Lung (tissue), 12 donors: ENCODE measurements around the gene CCDC15. TPM values are rescaled to one million over a fixed set of nuclear protein-coding genes. Genes with fewer than 3 reads are reported as not detected.

Source experiments
- ATAC-seq: fragments of 200-7000 bp; cut with Tn5 transposase; one replicate; pipeline ENCODE4 v1.9.1; 2020; ENCODE audit warnings: moderate number of reproducible peaks; ENCODE audit not compliant: insufficient read depth, low FRiP score
- DNase-seq, 3 donors: peaks; one replicate each; pipeline ENCODE4 v3.0.0-alpha.2; 2013 to 2017
- H3K27ac ChIP-seq, 2 donors: one replicate each; pipeline ENCODE4 v1.5.1; 2013; ENCODE audit warnings: mild to moderate bottlenecking in 2 of 2, moderate library complexity in 2 of 2, control low read depth in 1 of 2, inconsistent platforms in 1 of 2, low read depth in 1 of 2, low read length in 1 of 2
- H3K27me3 ChIP-seq, 3 donors: one replicate each; pipeline ENCODE4 v1.5.1; 2013; ENCODE audit warnings: low read length in 2 of 3; ENCODE audit not compliant: control insufficient read depth in 3 of 3, insufficient read depth in 3 of 3
- H3K36me3 ChIP-seq, 4 donors: one replicate each; pipeline ENCODE4 v1.5.1; 2013; ENCODE audit warnings: low read length in 4 of 4, mild to moderate bottlenecking in 1 of 4, moderate library complexity in 1 of 4; ENCODE audit not compliant: control insufficient read depth in 4 of 4, insufficient read depth in 4 of 4
- H3K4me1 ChIP-seq, 5 donors: one replicate each; pipeline ENCODE4 v1.5.1; 2013; ENCODE audit warnings: low read length in 5 of 5, mild to moderate bottlenecking in 2 of 5, moderate library complexity in 1 of 5; ENCODE audit not compliant: control insufficient read depth in 5 of 5, insufficient read depth in 5 of 5
- H3K4me3 ChIP-seq: one replicate; pipeline ENCODE4 v1.5.1; 2013; ENCODE audit warnings: mild to moderate bottlenecking, control low read depth, moderate library complexity
- H3K9ac ChIP-seq, 2 donors: one replicate each; pipeline ENCODE4 v1.5.1; 2013; ENCODE audit warnings: low read length in 2 of 2, control low read depth in 1 of 2; ENCODE audit not compliant: insufficient read depth in 1 of 2
- H3K9me3 ChIP-seq, 4 donors: one replicate each; pipeline ENCODE4 v1.5.1; 2013; ENCODE audit warnings: low read length in 3 of 4, mild to moderate bottlenecking in 1 of 4, moderate library complexity in 1 of 4; ENCODE audit not compliant: control insufficient read depth in 4 of 4, insufficient read depth in 3 of 4
- WGBS, 2 donors: extraction: QIAGEN DNeasy Blood & Tissue Kit; methylation state at CpG; one replicate each; pipeline ENCODE4 v1.1.7; 2013; 5-methylcytosine and 5-hydroxymethylcytosine counted together
- polyA plus RNA-seq, 2 donors: library from polyadenylated mRNA; stranded (reverse); fragments of 200-250 nt; gene quantifications; one replicate each; pipeline ENCODE4 v1.2.1, GENCODE V29; 2013
- total RNA-seq, 2 donors: library from RNA; depleted of rRNA in 1 of 2; stranded (reverse); fragments of >200 nt in 1 of 2; gene quantifications; one replicate each; pipeline ENCODE4 v1.2.1, GENCODE V29; 2014 to 2021
- TF ChIP-seq, protein P1 (sequence below): IDR thresholded peaks from 2 replicates; pipeline ENCODE4 v1.5.1; 2012; ENCODE audit warnings: mild to moderate bottlenecking; ENCODE audit errors: control extremely low read depth, extremely low read depth
- donor health status: control.
- donor health status: control.
- donor health status: Bipolar disorder and iron deficiency.
- donor health status: healthy.
- donor health status: DM: yes; HTN: yes; CAD: no.

The CCDC15 gene
- total and polyA plus RNA-seq, 4 donors, result 0.65 to 5.1 (median 1.1) TPM

DNA sequence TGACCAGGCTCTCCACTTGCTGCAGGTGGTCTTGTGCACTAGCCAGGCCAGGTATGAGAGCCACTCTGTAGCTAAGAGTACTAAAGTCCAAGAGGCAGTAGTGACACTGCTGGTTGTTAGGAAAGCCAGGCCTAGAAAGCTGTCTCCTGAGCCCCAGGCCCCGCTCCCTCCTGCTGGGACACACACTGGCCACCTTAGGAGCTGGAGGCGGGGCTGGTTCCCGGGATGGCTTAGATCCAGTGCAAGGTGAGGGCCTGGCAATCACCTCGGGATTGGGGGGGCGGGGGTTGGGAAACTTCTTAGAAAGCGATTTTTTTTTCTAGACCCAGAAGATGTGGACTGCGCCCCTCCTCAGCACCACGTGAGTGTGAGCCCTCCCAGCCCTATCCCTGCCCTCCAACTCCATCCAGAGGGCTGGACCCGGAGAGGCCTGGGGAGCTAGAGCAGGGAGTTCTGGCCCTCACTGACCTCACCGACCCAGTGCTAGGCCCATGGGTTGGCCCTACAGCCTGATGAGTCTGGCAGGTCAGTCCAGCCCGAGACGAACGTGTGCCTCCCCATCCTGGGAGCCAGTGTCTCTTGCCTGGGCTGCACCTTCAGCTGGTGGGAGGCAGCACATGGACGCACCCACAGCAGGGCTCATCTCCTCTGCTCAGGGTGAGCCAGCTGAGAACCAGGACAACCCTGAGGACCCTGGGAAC lies 127.2 kb downstream of the CCDC15 start:
- no peaks in the 10 kb centered on the region for H3K27me3 ChIP-seq
- no peak overlapping the region for H3K27ac ChIP-seq
- no peak for DNase-seq
- H3K9ac ChIP-seq, result no peak overlapping the region
- no peak overlapping the region for H3K4me3 ChIP-seq
- no peaks in the 10 kb centered on the region for H3K36me3 ChIP-seq
- TF ChIP-seq, protein P1, sequence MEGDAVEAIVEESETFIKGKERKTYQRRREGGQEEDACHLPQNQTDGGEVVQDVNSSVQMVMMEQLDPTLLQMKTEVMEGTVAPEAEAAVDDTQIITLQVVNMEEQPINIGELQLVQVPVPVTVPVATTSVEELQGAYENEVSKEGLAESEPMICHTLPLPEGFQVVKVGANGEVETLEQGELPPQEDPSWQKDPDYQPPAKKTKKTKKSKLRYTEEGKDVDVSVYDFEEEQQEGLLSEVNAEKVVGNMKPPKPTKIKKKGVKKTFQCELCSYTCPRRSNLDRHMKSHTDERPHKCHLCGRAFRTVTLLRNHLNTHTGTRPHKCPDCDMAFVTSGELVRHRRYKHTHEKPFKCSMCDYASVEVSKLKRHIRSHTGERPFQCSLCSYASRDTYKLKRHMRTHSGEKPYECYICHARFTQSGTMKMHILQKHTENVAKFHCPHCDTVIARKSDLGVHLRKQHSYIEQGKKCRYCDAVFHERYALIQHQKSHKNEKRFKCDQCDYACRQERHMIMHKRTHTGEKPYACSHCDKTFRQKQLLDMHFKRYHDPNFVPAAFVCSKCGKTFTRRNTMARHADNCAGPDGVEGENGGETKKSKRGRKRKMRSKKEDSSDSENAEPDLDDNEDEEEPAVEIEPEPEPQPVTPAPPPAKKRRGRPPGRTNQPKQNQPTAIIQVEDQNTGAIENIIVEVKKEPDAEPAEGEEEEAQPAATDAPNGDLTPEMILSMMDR, result no peak
- 81 to 83% methylated on average over 14 of the region's 14 CpGs for WGBS, 2 donors
- H3K9me3 ChIP-seq, result no peaks in the 10 kb centered on the region
- ATAC-seq, result no peak
- H3K4me1 ChIP-seq, result no peaks in the 10 kb centered on the region

DNA sequence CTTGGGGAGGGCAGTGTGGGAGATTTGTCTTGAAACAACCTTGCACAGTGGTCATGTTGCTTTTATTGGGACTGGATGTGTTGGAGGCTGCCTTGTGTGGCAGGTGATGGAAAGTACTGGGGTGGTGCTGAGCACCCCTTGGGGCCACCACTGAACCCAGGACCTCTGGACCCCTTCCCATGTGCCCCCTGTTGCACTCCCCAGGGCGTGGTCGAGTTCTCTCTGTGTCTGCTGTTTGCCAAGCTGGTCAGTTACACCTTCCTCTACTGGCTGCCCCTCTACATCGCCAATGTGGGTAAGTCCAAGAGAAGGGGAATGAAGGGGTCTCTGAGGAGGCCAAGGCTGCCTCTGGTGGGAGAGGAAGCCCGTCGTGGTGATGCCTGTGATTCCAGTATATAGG lies 128.0 kb downstream of the CCDC15 start:
- H3K27ac ChIP-seq, result no peak overlapping the region
- TF ChIP-seq, protein P1, result no peak
- H3K9me3 ChIP-seq, result no peaks in the 10 kb centered on the region
- H3K4me3 ChIP-seq, result no peak overlapping the region
- no peak overlapping the region for H3K9ac ChIP-seq
- H3K27me3 ChIP-seq, result no peaks in the 10 kb centered on the region
- no peaks in the 10 kb centered on the region for H3K4me1 ChIP-seq
- 90 to 94% methylated on average over 5 of the region's 5 CpGs for WGBS, 2 donors
- no peak for DNase-seq
- H3K36me3 ChIP-seq, result no peaks in the 10 kb centered on the region
- no peak for ATAC-seq

DNA sequence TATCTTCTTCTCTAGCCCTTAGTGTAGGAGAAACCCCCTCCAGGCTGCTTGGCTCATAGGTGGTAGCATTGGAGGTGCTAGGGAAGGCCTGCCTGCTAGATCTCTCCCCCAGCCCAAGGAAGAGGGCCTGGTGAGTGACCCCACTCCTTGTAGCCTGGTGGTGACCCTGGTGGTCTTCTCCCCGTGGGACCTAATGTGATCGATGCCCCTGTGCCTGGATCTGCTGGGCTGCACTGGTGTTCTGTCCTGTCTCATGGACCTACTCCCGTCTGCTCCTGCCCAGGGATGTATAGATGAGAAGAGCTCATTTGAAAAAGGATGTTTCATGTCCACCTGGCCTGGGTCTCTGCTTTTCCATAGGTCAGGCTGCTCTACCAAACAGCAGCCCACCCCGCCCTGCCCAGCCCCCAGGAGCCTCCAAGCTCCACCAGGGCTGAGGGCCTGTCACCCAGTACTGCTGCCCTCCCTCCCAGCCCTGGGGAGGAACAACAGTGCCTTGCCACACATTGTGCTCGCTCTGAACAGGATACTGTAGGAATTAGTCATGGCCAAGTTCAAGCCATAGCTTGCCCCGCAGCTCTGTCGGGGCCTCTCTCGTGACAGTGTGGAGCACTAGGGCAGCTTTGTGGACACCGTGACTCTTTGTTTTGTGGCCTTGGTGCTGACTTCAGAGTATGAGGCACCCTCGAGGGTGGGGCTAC lies 128.8 kb downstream of the CCDC15 start:
- Histone ChIP-seq H3K9ac (no peak overlapping the region), H3K9me3 (no peaks in the 10 kb centered on the region), H3K36me3 (no peaks in the 10 kb centered on the region), H3K4me1 (no peaks in the 10 kb centered on the region), H3K27me3 (no peaks in the 10 kb centered on the region), H3K27ac (no peak overlapping the region), H3K4me3 (no peak overlapping the region)
- ATAC-seq (peak; percentile 20), DNase-seq (no peak)
- 78% methylated on average over 10 of the region's 10 CpGs for WGBS, 2 donors
- TF ChIP-seq, protein P1, result no peak
